Fibroblast of gingiva (primary cell): ENCODE measurements around the gene PPP1R18.

Experiments used
- DNase-seq: peaks from one replicate; pipeline ENCODE4 v3.0.0-alpha.2; 2011; ENCODE audit warnings: low read depth

Gene PPP1R18

GRCh38 chr6:30689022-30689865, 2.8 kb upstream of the PPP1R18 start:
- no peak for DNase-seq

- no peak for DNase-seq
Measured at GRCh38 chr6:30688569-30688968, 2.1 kb upstream of the PPP1R18 start.

DNA sequence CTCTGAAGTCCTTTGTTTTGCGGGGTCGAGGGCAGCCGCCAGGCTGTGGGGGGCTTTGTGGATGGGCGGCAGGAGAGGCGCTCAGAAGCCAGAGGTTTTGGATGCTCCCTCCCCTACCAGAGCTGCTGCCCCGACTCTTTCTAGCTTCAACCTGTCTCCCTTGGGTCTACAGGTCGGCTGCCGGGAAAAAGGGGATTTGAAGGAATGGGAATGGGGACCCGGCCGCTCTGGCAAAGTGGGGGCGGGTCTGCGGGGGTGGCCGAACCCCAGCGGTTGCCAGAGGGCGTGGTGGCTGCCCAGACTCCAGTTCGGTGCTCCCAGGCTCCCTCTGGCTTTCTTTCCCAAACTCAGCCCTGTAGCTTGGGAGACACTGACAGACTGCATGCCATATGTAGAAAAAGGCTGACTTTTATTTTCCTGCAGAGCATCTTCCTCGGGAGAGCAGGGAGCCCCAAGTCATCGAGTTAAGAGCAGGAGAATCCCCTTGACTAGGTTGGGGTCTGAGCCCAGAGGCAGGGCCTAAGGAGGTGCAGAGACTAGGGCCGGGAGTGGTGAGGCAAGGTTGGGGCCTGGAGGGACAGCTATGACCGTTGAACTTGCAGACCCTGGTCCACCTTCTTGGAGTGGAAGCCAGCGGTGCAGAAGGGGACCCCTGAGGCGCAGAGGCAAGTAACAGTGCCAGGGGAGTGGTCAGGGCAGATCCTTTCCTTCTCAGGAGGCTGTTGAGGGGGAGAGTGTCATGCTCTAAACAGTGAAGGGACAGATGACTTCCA, 1.4 kb upstream of the PPP1R18 start:
- DNase-seq: peak; percentile 46

DNA sequence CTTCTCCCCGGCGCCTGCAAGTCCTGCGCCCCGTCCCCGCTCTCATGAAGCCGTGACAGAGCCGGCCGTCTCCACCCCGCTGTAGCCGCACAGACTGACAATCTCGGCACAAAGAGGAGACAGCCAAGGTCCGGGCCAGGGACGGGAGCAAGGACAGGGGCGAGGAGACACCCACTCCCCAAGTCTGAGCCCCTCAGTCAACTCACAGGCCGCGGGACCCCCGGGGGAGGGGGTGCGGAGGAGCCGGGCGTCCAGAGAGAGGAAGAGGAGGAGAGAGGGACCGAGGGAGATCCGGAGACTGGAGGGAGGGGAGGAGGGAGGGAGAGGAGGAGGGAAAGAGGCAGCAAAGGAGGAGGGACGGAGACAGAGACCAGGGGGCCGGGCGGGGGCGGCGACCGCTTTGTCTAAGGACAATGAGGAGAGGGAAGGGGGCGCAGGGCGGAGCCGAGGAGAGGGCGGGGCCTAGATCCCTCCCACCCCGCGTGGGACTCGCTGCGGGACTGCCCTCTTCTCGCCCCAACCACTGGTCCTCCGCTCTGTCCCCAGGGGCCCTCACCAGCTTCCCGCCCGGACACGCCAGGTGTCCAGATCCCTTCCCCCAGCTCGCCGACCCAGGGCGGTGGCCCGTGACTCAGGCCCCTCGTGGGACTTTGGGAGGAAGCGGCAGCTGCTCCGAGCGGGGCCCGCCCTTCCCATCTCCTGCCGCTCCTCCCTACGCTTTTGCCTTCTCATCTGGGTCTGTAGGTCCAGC, 638 bp upstream of the PPP1R18 start:
- peak; percentile 99 for DNase-seq

DNA sequence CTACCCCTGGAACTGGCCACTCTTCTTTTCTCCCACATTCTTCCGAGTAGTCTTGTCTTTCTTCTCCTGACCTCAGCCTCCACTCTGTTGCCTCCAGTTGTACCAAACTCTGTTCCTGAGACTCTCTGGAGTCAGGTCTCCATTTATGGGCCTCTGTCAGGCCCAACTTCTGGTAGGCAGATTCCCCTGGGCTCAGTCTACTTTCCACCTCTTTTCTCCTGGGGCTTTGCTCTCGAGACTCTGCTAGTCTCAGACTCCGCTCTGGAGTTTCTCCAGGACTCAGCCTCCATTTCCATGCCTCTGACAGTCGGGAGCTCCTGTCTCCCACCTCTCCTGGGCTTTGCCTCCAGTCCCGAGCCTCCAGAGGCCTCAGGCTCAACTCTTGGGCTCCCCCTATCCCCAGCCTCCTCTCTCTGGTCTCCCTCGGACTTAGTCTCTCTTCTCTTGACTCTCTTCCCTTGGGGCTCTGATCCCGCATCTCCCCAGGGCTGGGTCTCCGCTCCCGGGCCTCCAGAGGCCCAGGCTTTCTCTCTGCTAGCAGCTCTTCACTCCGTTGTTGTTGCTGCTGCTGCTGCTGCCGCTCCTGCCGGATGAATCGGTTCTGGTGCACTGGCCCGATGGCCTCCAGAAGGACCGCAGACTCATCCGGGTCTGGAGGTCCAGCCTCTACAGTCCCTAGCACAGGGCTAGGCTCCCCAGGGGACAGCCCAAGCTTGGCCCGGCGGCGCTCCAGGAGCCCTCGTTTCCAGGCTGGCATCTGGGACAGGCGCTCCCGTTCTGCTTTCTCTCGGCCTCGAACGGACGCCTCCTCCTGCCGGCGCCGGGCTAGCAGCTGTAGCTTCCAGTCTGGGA, 1.1 kb downstream of the PPP1R18 start:
- no peak for DNase-seq

DNA sequence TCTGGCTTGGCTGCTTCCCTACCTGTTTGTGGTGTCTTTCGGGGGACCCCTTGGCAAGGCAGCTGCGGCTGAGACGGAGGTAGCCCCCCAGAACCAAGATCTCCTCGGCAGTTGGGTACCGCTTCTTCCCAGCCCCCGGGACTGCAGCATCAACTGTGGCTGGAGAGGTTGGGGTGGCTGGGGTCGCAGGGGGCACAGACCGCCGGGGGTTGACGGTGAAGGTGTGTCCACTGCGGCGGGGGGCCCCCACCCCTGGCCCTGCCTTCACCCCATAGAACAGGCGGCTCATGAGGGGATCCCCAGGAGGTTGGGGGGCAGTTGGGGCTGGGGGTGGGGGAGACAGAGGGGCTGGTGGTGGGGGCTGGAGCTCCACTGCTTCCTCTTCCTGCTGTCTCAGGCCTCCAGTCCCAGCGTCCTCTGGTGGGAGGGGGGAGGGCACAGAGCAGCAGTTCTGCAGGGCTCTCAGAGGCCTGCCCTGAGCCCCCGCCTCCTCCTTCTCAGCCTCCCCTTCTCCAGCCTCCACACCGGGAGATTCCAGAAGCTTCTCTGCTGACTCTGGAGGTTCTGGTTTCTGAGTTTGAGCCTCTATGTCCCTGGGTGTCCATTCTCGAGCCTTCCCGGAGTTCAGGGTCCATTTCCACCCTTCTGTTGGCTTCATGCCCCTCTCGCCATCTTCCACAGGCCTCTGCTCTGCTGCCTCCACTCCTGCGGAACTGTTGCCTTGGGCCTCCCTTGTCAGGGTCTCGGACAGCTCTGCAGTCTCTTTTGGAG, 1.9 kb downstream of the PPP1R18 start:
- no peak for DNase-seq

DNA sequence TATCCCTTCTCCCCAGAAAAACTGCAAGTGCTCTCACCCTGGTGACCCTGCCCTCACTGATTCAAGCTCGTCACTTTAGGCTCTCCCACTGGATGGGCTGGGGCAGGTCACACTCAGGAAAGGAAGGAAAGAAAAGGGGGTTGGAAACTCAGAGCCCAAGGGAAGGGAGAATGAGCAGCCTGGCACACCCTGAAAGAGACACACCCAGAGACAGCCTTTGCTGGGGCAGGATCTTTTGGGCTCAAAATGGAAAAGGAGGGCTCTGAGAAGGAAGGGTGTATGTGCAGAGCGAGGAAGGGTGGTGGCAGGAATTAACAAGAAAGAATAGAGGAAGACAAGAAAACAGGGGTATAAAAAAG, 2.5 kb downstream of the PPP1R18 start:
- DNase-seq: no peak

DNA sequence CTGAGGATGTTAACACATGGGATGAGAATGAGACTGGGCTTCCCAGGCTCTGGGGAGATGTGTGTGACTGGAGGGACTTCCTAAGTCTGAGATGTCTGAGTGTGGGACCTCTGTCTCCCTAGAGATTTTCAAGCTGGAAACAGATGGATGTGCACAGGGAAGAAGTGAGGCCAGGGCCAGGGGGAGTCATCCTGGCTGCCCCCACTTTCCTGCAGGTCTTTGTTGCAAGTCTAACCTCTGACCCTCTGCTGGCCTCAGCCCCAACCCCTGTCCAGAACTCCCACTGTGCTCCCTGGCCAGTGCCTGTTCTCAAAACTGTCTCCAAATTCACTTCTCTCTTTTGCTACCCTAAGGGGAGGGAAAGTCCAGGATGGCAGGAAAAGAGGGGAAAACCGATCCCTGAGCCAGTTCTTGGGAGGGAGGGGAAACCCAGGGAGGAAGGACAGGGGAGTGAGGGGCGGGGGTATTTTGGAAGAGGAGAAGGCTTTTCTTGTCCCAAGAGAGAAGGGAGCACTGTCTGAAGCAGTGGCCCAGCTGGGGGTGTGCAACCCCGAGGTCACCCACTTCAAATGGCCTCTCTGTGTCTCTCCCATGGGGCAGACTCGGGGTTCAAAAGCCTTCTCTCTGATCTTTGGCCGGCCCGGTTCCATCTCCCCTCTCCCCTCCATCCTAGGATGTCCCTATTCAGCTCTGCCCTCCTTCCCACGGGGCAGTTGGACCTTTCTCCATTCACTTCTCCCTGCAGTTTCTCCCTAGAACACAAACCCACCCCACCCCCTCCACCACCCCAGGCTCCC, 3.1 kb downstream of the PPP1R18 start:
- no peak for DNase-seq

DNA sequence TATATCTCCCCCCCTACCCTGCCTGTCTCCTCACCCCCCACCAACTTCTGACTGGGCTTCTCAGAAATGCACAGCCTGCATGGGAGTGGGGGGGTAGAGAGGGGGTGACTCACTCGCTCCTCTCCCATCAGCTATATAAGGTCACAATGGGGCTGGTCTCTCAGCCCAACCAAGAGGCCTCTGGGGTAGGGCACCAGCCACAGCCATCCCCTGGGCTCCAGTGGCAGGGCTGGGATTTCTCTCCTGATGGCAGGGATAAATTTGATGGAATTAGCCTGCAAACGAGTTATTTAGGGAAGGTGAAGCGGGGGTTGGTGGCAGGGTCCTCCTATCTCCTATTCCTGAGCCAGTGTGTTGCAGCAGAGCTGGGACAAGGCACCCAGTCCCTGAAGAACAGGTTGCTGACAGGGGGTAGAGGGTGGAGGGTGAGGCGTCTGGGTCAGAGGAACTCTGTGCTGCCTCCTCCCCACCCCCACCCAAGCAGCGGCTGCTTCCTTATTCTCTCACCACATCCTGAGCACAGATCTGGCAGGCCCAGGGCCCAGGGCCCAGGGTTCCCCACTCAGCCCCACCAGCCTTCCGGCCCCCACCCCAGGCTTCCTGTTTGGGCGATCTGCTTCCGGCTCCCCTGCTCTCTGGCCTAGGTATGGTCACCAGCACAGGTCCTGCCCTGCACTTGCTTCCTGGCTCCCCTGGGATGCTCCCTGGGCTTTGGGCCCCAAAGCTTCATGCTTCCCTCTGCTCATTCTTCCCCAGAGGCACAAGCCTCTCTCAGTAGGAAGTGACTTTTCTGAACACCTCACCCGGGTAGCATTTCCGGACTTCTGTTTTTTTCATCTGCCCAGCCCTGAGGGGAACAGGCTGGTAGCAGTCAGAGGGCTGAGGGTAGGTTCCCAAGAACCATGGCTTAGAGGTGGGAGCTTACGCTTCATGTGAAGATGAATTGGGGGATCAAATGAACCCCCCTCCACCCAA, 4.0 kb downstream of the PPP1R18 start:
- peak; percentile 82 for DNase-seq

GRCh38 chr6:30681766-30682142, 4.7 kb downstream of the PPP1R18 start:
- no peak for DNase-seq

DNA sequence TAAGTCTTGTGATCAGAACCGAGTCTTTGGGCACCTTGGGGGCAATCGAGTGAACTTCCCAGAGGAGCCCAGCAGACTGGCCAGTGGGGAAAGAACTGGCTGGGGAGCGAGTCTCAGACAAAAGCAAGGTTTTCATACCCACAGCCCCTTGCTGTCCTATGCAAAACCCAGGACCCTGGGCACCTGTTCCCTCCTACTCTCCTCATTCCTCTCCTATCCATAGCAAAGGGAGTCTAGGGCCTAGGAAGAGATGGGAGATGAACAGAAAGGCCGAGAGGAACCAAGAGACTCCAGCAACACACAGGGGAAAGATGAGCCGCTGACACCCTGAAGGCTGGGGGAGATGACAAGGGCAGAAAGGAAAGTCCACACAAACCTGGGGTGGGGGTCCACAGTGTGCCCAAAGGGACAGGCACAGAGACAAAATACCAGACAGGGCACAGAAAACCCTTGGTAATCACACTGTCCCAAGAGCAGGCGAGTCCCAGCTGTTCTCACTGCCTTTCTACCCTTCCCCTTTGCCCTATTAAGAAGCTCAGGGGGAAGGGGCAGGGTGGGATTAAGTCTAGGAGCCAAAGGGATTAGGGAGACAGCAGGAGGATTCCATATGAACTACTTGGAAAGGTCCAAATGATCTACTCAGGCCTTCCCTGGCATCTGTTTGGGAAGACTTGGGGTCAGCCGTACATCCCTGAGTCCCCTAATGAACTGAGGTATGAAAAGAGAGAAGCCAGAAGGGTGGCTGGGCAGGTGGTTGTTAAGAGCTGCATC, 6.5 kb downstream of the PPP1R18 start:
- no peak for DNase-seq

DNA sequence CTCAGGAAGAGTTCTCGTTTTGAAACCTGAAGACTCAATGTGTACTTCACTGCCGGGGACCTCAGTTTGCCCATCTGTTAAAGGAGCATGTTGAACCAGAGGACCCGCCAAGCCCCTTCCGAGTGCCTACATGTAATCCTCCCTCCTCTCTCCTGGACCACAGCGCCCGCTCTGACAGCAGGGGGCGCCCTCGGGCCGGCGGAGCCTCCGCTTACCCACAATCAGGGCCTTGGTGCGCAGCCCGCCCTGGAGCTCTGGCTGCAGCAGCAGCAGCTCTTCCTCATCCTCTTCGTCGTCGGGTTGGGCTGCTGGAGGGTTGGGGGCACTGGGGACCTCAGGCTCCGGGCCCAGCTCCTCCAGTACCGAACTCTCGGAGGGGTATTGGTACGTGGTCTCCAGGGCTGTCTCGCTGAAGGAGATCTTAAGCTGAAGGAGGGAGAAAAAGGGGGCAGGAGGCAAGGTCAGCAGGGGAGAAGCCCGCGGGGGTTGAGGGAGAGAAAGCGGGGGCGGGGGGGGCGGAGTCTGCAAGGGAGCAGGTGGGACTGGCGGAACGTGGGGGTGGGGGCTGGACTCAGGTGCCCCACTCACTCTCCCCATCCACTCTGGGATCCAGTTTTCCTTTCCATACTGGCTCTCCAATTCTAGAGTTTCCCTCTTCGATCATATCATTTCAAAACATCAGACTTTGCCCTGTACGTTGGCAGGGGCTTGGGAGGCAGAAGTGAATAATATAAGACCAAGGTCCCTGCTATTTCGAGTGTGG, 7.3 kb downstream of the PPP1R18 start:
- peak; percentile 66 for DNase-seq

DNA sequence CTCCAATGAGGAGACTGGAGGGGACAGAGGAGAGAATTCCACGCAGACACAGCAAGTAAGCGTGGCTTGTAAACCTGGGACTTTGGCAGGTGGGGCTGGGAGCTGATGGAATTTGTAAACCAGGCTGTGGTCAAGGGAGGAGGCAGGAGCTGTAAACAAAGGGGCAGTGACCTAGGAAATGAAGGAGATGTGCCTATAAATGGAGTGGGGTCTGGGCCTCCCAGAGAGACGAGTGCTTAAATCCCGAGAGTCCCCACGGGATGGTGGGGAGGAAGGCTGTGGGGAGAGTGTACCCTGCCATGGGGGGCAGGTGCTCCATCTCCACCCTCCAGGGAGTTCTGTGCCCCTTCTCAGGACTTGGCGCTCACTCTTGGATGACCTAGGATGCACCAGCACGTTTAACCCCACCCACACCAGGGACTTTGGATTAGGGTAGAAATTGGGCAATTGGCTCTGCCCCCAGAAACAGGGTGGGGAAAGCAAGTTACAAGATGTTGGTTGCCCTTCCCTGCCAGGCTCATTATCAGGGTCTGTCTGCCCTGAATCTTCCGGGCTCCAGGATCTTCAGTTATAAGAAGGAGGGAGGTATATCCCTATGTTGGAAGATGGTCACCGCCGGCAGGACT, 9.7 kb downstream of the PPP1R18 start:
- no peak for DNase-seq

DNA sequence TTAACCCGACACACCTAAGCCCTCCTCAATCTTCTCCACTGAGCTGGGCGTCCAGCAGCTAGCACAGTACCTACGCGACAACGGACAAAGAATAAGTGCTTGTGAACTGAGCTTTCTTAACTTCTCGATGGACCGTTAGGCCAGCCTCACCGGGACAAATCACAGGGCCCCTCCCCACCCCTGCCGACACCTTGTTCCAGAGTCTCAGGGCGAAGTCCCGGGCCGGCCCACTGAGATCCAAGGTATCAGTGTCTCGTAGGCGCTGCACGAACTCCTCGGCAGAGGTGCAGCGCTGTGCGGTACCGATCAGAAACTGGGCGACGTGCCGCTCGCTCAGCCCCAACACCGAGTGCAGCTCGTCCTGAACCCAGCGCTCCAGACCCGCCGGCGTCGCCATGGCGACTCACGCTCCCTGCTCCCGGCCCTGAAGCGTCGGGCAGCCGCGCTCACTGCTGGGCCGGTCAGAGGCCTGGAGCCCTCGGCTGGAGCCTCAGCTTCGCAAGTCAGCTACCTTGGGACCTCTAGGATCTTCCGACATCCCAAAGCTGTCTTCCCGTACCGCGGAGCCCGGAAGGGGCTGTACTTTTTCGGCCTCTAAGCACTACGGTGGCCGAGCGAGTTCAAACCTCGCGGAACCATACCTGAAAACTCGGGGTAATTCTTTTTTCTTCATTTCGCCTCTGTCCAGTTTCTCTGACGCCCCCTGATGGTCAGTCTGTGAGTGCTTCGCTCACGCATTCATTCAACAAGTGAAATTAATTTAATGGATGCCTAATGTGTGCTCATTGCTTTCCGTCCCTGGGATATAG, 13.8 kb downstream of the PPP1R18 start, which contains the start of gene DHX16:
Gene DHX16, minus strand, starts transcription at position 562 of the 809 bp plus-strand sequence. Its CDS starts 165 bp downstream, at position 397.
- DNase-seq: peak; percentile 98

- no peak for DNase-seq
Measured at GRCh38 chr6:30670760-30671527, 15.5 kb downstream of the PPP1R18 start.
